Neutrophil (primary cell): ENCODE data around the gene TMEM62.
A peak's percentile ranks its signal among the peaks of the same experiment; 100 is the strongest.
"Not testable (repeated sequence)": the region's sequence is repeated elsewhere in the genome, so short reads cannot be mapped to it uniquely, and the experiment has no call there.

Experiments
- H3K27ac ChIP-seq: fragments of 200-600 bp; sonication (generic); 2 replicates; pipeline ENCODE4 v1.5.1; 2016; ENCODE audit warnings: mild to moderate bottlenecking, moderate library complexity
- H3K27me3 ChIP-seq: fragments of 200-600 bp; sonication (generic); 2 replicates; pipeline ENCODE4 v1.6.0; 2016; ENCODE audit warnings: mild to moderate bottlenecking
- H3K36me3 ChIP-seq: fragments of 200-600 bp; sonication (generic); 2 replicates; pipeline ENCODE4 v1.5.1; 2017
- H3K4me1 ChIP-seq, 2 experiments: fragments of 200-600 bp in 1 of 2; sonication (generic) in 1 of 2; 1 replicate in 1 of 2; 2 replicates in 1 of 2; pipeline versions ENCODE4 v1.5.1 to v1.6.1; 2013 to 2016; ENCODE audit warnings: low read depth in 1 of 2, low read length in 1 of 2, mild to moderate bottlenecking in 1 of 2, moderate library complexity in 1 of 2; ENCODE audit not compliant: control insufficient read depth in 1 of 2, insufficient read depth in 1 of 2
- H3K4me3 ChIP-seq, 2 experiments: fragments of 200-600 bp in 1 of 2; sonication (generic) in 1 of 2; 1 replicate in 1 of 2; 2 replicates in 1 of 2; pipeline ENCODE4 v1.5.1; 2013 to 2016; ENCODE audit warnings: low read depth in 1 of 2, low read length in 1 of 2, mild to moderate bottlenecking in 1 of 2, moderate library complexity in 1 of 2
- H3K9me3 ChIP-seq: fragments of 200-600 bp; sonication (generic); 2 replicates; pipeline ENCODE4 v1.5.1; 2016
- TF ChIP-seq, protein P1 (sequence below): fragments of 200-600 bp; sonication (generic); IDR thresholded peaks from 2 replicates; pipeline ENCODE4 v1.5.1; 2016; ENCODE audit warnings: antibody characterized with exemption

Gene TMEM62

GRCh38 chr15:43118829-43119228, 14.6 kb upstream of the TMEM62 start:
- H3K9me3 ChIP-seq: no peaks in the 10 kb centered on the region
- TF ChIP-seq, protein P1, sequence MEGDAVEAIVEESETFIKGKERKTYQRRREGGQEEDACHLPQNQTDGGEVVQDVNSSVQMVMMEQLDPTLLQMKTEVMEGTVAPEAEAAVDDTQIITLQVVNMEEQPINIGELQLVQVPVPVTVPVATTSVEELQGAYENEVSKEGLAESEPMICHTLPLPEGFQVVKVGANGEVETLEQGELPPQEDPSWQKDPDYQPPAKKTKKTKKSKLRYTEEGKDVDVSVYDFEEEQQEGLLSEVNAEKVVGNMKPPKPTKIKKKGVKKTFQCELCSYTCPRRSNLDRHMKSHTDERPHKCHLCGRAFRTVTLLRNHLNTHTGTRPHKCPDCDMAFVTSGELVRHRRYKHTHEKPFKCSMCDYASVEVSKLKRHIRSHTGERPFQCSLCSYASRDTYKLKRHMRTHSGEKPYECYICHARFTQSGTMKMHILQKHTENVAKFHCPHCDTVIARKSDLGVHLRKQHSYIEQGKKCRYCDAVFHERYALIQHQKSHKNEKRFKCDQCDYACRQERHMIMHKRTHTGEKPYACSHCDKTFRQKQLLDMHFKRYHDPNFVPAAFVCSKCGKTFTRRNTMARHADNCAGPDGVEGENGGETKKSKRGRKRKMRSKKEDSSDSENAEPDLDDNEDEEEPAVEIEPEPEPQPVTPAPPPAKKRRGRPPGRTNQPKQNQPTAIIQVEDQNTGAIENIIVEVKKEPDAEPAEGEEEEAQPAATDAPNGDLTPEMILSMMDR: no peak
- H3K4me3 ChIP-seq: no peak overlapping the region
- no peak overlapping the region for H3K27ac ChIP-seq
- no peaks in the 10 kb centered on the region for H3K36me3 ChIP-seq
- H3K4me1 ChIP-seq: peaks cover 12 to 14% of the 10 kb centered on the region in 2 experiments
- H3K27me3 ChIP-seq: no peaks in the 10 kb centered on the region

- H3K9me3 ChIP-seq: no peaks in the 10 kb centered on the region
- H3K27ac ChIP-seq: peak overlapping the region; percentile 75
- H3K4me1 ChIP-seq: peaks cover 20 to 26% of the 10 kb centered on the region in 2 experiments
- H3K36me3 ChIP-seq: no peaks in the 10 kb centered on the region
- TF ChIP-seq, protein P1: no peak
- H3K4me3 ChIP-seq: peak overlapping the region in 1 of 2 experiments; percentile 74
- H3K27me3 ChIP-seq: no peaks in the 10 kb centered on the region
Observed at GRCh38 chr15:43121863-43122262, 11.5 kb upstream of the TMEM62 start.

DNA sequence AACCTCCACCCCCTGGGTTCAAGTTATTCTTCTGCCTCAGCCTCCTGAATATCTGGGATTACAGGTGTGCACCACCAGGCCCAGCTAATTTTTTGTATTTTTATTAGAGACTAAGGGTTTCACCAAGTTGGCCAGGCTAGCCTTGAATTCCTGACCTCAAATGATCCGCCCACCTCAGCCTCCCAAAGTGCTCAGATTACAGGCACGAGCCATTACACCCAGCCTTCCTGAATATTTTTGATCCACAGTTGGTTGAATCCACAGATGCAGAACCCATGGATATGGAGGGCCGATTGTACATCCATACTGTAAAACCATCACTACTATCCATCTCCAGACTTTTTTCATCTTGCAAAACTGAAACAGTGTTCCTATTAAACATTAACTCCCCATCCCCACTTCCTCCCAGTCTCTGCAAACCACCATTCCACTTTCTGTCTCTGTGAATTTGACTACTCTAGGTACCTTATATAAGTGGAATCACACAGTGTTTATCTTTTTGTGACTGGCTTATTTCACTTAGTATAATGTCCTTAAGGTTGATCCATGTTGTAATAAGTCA, 8.2 kb upstream of the TMEM62 start:
- H3K4me3 ChIP-seq: no peak overlapping the region
- H3K27ac ChIP-seq: no peak overlapping the region
- H3K36me3 ChIP-seq: no peaks in the 10 kb centered on the region
- TF ChIP-seq, protein P1: no peak
- H3K4me1 ChIP-seq: peaks cover 30 to 32% of the 10 kb centered on the region in 2 experiments
- no peaks in the 10 kb centered on the region for H3K9me3 ChIP-seq
- H3K27me3 ChIP-seq: no peaks in the 10 kb centered on the region

DNA sequence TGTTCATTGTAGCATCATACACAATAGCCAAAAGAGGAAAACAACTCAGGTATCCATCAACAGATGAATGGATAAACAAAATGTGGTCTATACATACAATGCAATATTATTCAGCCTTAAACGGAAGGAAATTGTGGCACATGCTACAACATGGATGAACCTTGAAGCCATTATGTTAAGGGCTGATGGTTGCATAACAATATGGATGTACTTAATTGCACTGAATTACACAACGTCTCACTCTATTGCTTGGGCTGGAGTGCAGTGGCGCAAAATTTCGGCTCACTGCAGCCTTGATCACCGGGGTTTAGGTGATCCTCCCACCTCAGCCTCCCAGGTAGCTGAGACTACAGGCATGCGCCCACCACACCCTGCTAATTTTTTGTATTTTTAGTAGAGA, 7.0 kb upstream of the TMEM62 start:
- Histone ChIP-seq H3K4me3 (no peak overlapping the region), H3K36me3 (no peaks in the 10 kb centered on the region), H3K4me1 (peaks cover 30 to 32% of the 10 kb centered on the region in 2 experiments), H3K27ac (no peak overlapping the region), H3K9me3 (no peaks in the 10 kb centered on the region), H3K27me3 (no peaks in the 10 kb centered on the region)
- TF ChIP-seq, protein P1: no peak

- no peaks in the 10 kb centered on the region for H3K27me3 ChIP-seq
- no peak overlapping the region for H3K27ac ChIP-seq
- peaks cover 22 to 25% of the 10 kb centered on the region in 2 experiments for H3K4me1 ChIP-seq
- no peaks in the 10 kb centered on the region for H3K36me3 ChIP-seq
- TF ChIP-seq, protein P1: no peak
- H3K4me3 ChIP-seq: no peak overlapping the region
- no peaks in the 10 kb centered on the region for H3K9me3 ChIP-seq
Observed at GRCh38 chr15:43127752-43128151, 5.6 kb upstream of the TMEM62 start.

DNA sequence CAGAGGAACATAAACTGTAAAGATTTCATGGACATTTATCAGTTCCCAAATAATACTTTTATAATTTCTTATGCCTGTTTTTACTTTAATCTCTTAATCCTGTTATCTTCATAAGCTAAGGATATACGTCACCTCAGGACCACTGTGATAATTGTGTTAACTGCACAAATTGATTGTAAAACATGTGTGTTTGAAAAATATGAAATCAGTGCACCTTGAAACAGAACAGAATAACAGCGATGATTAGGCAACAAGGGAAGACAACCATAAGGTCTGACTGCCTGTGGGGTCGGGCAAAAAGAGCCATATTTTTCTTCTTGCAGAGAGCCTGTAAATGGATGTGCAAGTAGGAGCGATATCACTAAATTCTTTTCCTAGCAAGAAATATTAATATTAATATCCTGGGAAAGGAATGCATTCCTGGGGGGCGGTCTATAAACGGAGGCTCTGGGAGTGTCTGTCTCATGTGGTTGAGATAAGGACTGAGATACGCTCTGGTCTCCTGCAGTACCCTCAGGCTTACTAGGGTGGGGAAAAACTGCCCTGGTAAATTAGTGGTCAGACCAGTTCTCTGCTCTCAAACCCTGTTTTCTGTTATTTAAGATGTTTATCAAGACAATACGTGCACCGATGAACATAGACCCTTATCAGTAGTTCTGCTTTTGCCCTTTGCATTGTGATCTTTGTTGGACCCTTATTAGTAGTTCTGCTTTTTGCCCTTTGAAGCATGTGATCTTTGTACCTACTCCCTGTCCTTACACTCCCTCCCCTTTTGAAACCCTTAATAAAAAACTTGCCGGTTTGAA, 5.0 kb upstream of the TMEM62 start:
- H3K9me3 ChIP-seq, H3K27me3 ChIP-seq, H3K4me3 ChIP-seq, H3K36me3 ChIP-seq, H3K27ac ChIP-seq: not testable (repeated sequence)
- peaks cover 24 to 27% of the 10 kb centered on the region in 2 experiments for H3K4me1 ChIP-seq
